ENCODE data around the gene FGF21. TPM values are rescaled to one million over a fixed set of nuclear protein-coding genes. Genes with fewer than 3 reads are reported as not detected.

The FGF21 gene
- total RNA-seq, 1 donor from 2014 or later = not detected

DNA sequence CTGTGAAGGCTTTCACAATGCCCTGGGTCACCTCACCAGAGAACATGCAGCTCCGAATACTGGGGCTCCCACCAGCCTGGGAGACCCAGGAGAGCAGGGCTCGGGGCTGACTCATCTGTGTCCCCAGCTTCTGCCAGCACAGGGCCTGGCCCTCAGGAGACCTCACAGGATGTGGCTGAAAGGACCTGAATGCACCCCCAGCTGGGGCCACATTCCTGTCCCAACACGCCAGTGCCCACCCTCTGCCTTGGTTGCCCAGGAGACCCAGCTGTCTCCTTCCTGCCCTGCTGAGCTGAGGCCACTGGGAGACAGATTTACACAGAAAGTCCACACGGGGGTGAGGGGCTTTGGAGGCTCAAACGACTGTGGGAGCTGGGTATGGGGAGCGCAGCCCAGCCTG lies 43.6 kb downstream of the FGF21 start:
- no peak overlapping the region for H3K4me3 Mint-ChIP-seq (ENCODE audit: low read depth)
- H3K27me3 Mint-ChIP-seq = no peaks in the 10 kb centered on the region
- no peak for TF ChIP-seq CTCF (IDR thresholded peaks at IDR 0.05; ENCODE audit: unreplicated experiment)
- DNase-seq (ENCODE audit: low spot score, unreplicated experiment) = no peak
- H3K27ac Mint-ChIP-seq = peak overlapping the region; percentile 79
- no peaks in the 10 kb centered on the region for H3K4me1 Mint-ChIP-seq (ENCODE audit: low read depth)
- peaks cover 4% of the 10 kb centered on the region for H3K36me3 Mint-ChIP-seq (ENCODE audit: insufficient read depth)
- H3K9me3 Mint-ChIP-seq (ENCODE audit: low read depth) = no peaks in the 10 kb centered on the region

DNA sequence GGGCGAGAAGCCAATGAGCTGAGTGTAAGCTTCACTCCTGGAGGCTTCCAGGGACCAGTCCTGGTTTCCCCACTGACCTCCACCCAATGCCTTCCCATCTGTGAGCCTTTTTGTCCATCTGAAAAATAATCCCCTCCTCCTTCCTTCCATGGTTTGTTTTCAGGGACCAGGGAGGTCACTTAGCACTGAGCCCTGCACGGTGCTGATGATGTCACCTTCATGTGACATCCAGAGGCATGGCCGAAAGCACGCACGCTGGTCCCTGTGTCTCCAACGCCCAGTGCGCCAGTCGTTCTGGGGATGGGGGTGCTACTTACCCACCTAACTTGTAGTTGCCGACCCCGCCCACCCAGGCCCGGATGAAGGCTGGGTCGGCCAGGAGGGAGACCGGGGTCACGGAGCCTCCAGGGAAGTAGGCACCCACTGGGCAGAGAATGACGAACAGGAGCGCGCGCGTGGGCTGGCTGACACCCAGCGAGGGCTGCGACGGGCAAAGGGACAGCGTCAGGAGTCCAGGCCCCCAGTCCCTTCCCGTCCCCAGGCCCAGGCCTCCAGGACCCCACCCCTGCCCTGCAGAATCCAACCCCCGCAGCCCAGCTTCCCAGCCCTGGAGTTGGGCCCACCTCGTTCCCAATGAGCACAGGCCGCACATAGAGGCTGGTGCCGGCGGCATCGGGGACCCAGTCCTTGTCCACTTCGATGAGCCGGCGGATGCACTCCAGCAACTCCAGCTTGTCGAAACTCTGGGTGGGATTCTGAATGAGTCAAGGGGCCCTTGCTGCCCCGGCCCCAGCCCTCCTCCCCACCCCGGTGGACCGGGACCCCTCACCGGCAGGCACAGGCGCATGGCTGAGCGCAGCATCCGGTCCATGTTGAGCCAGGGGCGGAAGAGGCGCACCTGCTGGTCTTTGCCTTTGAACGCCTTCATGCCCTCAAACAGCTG lies 44.3 kb downstream of the FGF21 start:
- Mint-ChIP-seq H3K27me3 (no peaks in the 10 kb centered on the region), H3K4me3 (ENCODE audit: low read depth) (no peak overlapping the region), H3K4me1 (ENCODE audit: low read depth) (no peaks in the 10 kb centered on the region), H3K36me3 (ENCODE audit: insufficient read depth) (peaks cover 4% of the 10 kb centered on the region), H3K9me3 (ENCODE audit: low read depth) (no peaks in the 10 kb centered on the region), H3K27ac (peak overlapping the region; percentile 79)
- no peak for DNase-seq (ENCODE audit: low spot score, unreplicated experiment)
- no peak for TF ChIP-seq CTCF (IDR thresholded peaks at IDR 0.05; ENCODE audit: unreplicated experiment)

- DNase-seq (ENCODE audit: low spot score, unreplicated experiment) = no peak
- Mint-ChIP-seq H3K36me3 (ENCODE audit: insufficient read depth) (peaks cover 2% of the 10 kb centered on the region), H3K27ac (no peak overlapping the region), H3K4me3 (ENCODE audit: low read depth) (no peak overlapping the region), H3K4me1 (ENCODE audit: low read depth) (peaks cover 11% of the 10 kb centered on the region), H3K27me3 (no peaks in the 10 kb centered on the region), H3K9me3 (ENCODE audit: low read depth) (no peaks in the 10 kb centered on the region)
- TF ChIP-seq CTCF (IDR thresholded peaks at IDR 0.05; ENCODE audit: unreplicated experiment) = no peak
These were observed 47.3 kb downstream of the FGF21 start for GRCh38 chr19:48802623-48803022.

- no peaks in the 10 kb centered on the region for H3K27me3 Mint-ChIP-seq
These were observed 49.2 kb downstream of the FGF21 start for GRCh38 chr19:48804496-48804895.

GRCh38 chr19:48805452-48805851 lies 50.1 kb downstream of the FGF21 start:
- Mint-ChIP-seq H3K27ac (peak overlapping the region; percentile 33), H3K27me3 (no peaks in the 10 kb centered on the region), H3K4me1 (ENCODE audit: low read depth) (peaks cover 31% of the 10 kb centered on the region), H3K9me3 (ENCODE audit: low read depth) (no peaks in the 10 kb centered on the region), H3K36me3 (ENCODE audit: insufficient read depth) (no peaks in the 10 kb centered on the region), H3K4me3 (ENCODE audit: low read depth) (no peak overlapping the region)
- no peak for DNase-seq (ENCODE audit: low spot score, unreplicated experiment)
- TF ChIP-seq CTCF (IDR thresholded peaks at IDR 0.05; ENCODE audit: unreplicated experiment) = no peak

More at GRCh38 chr19:48804496-48804895, 49.2 kb downstream of the FGF21 start:
- DNase-seq (ENCODE audit: low spot score, unreplicated experiment) = no peak
- H3K9me3 Mint-ChIP-seq (ENCODE audit: low read depth) = no peaks in the 10 kb centered on the region
- TF ChIP-seq CTCF (IDR thresholded peaks at IDR 0.05; ENCODE audit: unreplicated experiment) = no peak
- peaks cover 2% of the 10 kb centered on the region for H3K36me3 Mint-ChIP-seq (ENCODE audit: insufficient read depth)
- H3K27ac Mint-ChIP-seq = no peak overlapping the region
- H3K4me1 Mint-ChIP-seq (ENCODE audit: low read depth) = peaks cover 23% of the 10 kb centered on the region
- no peak overlapping the region for H3K4me3 Mint-ChIP-seq (ENCODE audit: low read depth)
